ENCODE data around the gene NR4A1. TPM values are rescaled to one million over a fixed set of nuclear protein-coding genes. Genes with fewer than 3 reads are reported as not detected.
A peak's percentile ranks its signal among the peaks of the same experiment; 100 is the strongest.

Gene NR4A1
- total RNA-seq, 1 donor, result 2.2 TPM

DNA sequence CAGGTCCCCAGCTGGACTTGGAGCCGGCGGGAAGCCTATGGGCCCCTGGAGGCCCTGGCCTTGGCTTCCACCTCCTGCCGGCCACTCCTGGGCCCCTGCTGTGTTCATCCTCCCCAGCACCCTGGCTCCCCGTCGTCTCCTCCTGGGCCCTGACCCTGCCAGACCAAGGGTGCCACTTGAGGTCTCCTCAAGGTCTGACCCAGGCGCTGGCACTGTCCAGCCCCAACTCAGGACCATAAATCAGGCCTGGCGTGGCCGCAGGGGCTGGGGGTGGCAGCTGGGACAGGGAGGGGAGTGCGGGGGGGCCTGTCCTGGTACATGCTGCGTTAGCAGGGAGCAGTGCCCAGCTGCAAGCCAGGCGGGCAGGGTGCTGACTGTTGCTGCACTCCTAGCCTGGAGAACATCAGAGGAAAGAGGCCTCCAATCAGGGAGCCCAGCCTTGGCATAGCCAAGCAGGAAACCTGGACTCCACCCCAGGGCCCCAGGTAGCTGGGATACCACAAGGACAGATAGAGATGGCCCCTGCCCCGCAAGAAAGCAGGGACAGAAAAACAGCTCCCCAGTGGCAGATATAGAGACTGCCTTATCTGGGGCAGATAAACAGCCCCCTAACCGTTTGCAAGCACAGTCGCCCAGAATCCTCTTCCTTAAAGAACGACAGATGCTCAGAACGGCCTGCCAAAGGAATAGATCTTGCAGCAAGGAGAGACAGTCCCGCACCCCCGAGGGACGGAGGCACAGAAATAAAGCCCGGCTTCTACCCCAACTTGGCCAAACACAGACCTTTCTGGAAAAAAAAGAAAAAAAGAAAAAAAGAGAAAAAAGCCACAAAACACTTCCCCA lies 12.1 kb downstream of the NR4A1 start:
- H3K4me3 ChIP-seq (ENCODE audit: low read depth, low read length), result no peak overlapping the region
- no peak for TF ChIP-seq CTCF (IDR thresholded peaks at IDR 0.05; ENCODE audit: insufficient read depth, low read depth, low read length)
- DNase-seq (ENCODE audit: low read depth), result no peak

- DNase-seq (ENCODE audit: low read depth), result peak; percentile 92
- TF ChIP-seq CTCF (IDR thresholded peaks at IDR 0.05; ENCODE audit: insufficient read depth, low read depth, low read length), result no peak
- no peak overlapping the region for H3K4me3 ChIP-seq (ENCODE audit: low read depth, low read length)
Measured at GRCh38 chr12:52063981-52064649, 12.9 kb downstream of the NR4A1 start.

- TF ChIP-seq CTCF (IDR thresholded peaks at IDR 0.05; ENCODE audit: insufficient read depth, low read depth, low read length), result no peak
- no peak overlapping the region for H3K4me3 ChIP-seq (ENCODE audit: low read depth, low read length)
- DNase-seq (ENCODE audit: low read depth), result no peak
Measured at GRCh38 chr12:52066346-52067080, 15.3 kb downstream of the NR4A1 start.

DNA sequence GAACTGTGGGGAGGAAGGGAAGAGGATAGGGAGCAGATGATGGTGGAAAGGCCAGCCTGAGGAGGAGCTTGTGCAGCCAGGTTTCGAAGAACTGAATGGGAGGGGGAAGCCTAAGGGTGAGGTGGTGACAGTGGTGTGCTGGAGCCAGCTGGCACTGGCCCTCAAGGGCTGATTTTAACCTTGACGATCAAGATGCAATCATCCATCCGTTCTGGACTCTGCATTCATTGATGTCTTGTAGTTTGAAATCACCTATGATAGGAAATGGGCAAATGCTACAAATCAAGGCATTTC lies 15.8 kb downstream of the NR4A1 start:
- no peak for TF ChIP-seq CTCF (IDR thresholded peaks at IDR 0.05; ENCODE audit: insufficient read depth, low read depth, low read length)
- no peak overlapping the region for H3K4me3 ChIP-seq (ENCODE audit: low read depth, low read length)
- no peak for DNase-seq (ENCODE audit: low read depth)

GRCh38 chr12:52069327-52070184 lies 18.3 kb downstream of the NR4A1 start, which contains the start of gene ATG101:
Gene ATG101 (plus strand): TSS chr12:52069978. CDS start chr12:52073651, 3,673 bp downstream.
- DNase-seq (ENCODE audit: low read depth), result peak; percentile 97
- peak; percentile 62 for TF ChIP-seq CTCF (IDR thresholded peaks at IDR 0.05; ENCODE audit: insufficient read depth, low read depth, low read length)
- peak within 1 kb of the TSS; percentile 80 for H3K4me3 ChIP-seq (ENCODE audit: low read depth, low read length)
